GM06990 (cell line): ENCODE results near the gene KRTAP9-6.

Experiments
- DNase-seq: peaks from one replicate; pipeline ENCODE4 v3.0.0-alpha.2; 2011; ENCODE audit not compliant: insufficient read length; ENCODE audit errors: extremely low read depth
- H3K27me3 ChIP-seq: replicated peaks from 2 replicates; pipeline ENCODE4 v1.6.0; 2011; ENCODE audit warnings: low read length; ENCODE audit not compliant: control insufficient read depth, insufficient read depth
- H3K36me3 ChIP-seq: 2 replicates; pipeline ENCODE4 v1.5.1; 2011; ENCODE audit warnings: low read length; ENCODE audit not compliant: control insufficient read depth, insufficient read depth
- H3K4me3 ChIP-seq: replicated peaks from 2 replicates; pipeline ENCODE4 v1.5.1; 2011; ENCODE audit warnings: low read depth, mild to moderate bottlenecking, control low read depth, low read length
- CTCF ChIP-seq: IDR thresholded peaks from 2 replicates; pipeline ENCODE4 v1.5.1; 2011; ENCODE audit warnings: low read length, control low read depth, mild to moderate bottlenecking, inconsistent platforms; ENCODE audit not compliant: insufficient read depth, poor library complexity, severe bottlenecking

KRTAP9-6 gene

GRCh38 chr17:41311111-41311510, 45.9 kb downstream of the KRTAP9-6 start:
- DNase-seq: no peak
- Histone ChIP-seq H3K36me3 (no peaks in the 10 kb centered on the region), H3K27me3 (peaks cover 3% of the 10 kb centered on the region), H3K4me3 (no peak overlapping the region)
- TF ChIP-seq CTCF: no peak

- H3K36me3 ChIP-seq: no peaks in the 10 kb centered on the region
- no peak for DNase-seq
- H3K4me3 ChIP-seq: no peak within 1 kb of the TSS
- H3K27me3 ChIP-seq: no peaks in the 10 kb centered on the region; the same call in 1 of the 2 replicates
- TF ChIP-seq CTCF: no peak
These were observed 50.1 kb downstream of the KRTAP9-6 start, which contains the start of gene KRTAP17-1 for GRCh38 chr17:41315204-41315794. Gene KRTAP17-1 (minus strand): TSS chr17:41315710. CDS start chr17:41315650, 60 bp downstream.
